Lower leg skin (tissue), 3 donors: ENCODE measurements around the gene NUP85.

ENCODE experiments used
- POLR2A ChIP-seq, 2 donors: fragments of 450-650 bp; IDR thresholded peaks; one replicate each; pipeline ENCODE4 v1.6.1; 2016 to 2017; ENCODE audit warnings: antibody characterized with exemption in 2 of 2, mild to moderate bottlenecking in 1 of 2, moderate library complexity in 1 of 2
- TF ChIP-seq, protein P1 (sequence below), 3 donors: fragments of 450-650 bp; IDR thresholded peaks; one replicate each; pipeline ENCODE4 v1.5.1; 2016; ENCODE audit warnings: antibody characterized with exemption in 3 of 3, mild to moderate bottlenecking in 3 of 3, moderate library complexity in 2 of 3

DNA sequence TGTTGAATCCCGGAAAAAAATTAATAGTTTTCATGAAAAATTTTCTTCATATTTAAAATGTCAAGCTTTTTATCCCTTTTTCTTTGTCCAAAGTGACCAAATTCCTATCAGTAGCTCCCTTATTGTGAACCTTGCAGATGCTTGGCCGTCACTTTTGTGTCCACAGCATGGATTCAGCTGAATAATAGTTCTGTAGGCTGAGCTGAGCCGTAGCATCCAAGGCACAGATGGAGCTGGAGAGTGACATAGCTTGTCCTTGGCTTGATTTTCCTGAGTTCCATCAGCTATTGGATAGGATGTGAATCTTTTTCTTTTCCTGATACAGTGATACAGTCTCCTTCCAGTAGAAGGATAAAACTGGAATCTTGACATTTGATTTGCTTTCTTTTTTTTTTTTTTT is 3.6 kb downstream of the NUP85 start:
- TF ChIP-seq, protein P1, sequence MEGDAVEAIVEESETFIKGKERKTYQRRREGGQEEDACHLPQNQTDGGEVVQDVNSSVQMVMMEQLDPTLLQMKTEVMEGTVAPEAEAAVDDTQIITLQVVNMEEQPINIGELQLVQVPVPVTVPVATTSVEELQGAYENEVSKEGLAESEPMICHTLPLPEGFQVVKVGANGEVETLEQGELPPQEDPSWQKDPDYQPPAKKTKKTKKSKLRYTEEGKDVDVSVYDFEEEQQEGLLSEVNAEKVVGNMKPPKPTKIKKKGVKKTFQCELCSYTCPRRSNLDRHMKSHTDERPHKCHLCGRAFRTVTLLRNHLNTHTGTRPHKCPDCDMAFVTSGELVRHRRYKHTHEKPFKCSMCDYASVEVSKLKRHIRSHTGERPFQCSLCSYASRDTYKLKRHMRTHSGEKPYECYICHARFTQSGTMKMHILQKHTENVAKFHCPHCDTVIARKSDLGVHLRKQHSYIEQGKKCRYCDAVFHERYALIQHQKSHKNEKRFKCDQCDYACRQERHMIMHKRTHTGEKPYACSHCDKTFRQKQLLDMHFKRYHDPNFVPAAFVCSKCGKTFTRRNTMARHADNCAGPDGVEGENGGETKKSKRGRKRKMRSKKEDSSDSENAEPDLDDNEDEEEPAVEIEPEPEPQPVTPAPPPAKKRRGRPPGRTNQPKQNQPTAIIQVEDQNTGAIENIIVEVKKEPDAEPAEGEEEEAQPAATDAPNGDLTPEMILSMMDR (IDR thresholded peaks at IDR 0.05) = no peak
- no peak for TF ChIP-seq POLR2A (IDR thresholded peaks at IDR 0.05)
